ENCODE results near the gene MESD.
A peak's percentile ranks its signal among the peaks of the same experiment; 100 is the strongest.

Gene MESD

DNA sequence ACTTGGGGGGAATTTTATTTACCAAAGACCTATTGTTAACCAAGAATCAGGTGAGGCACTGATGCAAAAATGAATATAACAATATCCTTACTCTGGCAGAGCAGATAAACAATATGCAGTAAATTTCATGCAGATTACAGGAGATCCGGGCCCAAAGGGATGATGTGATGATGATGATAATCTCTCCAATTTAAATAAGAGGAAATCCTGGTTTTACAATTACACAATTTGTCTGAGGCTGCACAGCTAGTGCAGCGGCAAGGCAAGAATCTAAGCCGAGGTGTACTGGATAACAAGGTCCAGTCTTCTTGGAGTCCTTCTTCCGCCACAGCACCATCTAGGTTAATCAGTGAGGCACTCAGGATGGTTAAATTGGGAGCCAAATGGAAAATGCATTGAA, 2.4 kb upstream of the MESD start:
- no peak for DNase-seq (ENCODE audit: low read depth in 2 of 2, low spot score in 1 of 2)

GRCh38 chr15:80991421-80991820, 1.8 kb upstream of the MESD start:
- DNase-seq (ENCODE audit: low read depth in 2 of 2, low spot score in 1 of 2) = no peak

DNA sequence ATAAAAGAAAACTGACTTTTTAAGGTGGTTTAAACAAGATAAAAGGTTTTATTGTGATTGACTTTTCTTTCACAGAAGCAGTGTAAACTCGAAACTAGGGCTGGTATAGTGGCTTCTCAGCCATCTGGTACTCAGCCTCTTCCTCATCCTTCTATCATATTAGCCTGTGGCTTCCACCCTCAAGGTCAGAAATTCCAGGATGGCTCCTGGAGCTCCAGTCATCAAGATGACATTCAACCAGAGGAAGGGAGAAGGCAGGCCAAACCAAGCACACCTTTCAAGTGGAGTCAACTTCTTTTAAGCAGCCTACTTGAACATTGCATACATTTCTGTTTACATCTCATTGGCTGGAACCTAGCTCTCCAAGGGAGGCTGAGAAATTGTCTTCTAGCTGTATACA, 1.3 kb upstream of the MESD start:
- DNase-seq (ENCODE audit: low read depth in 2 of 2, low spot score in 1 of 2) = no peak

DNA sequence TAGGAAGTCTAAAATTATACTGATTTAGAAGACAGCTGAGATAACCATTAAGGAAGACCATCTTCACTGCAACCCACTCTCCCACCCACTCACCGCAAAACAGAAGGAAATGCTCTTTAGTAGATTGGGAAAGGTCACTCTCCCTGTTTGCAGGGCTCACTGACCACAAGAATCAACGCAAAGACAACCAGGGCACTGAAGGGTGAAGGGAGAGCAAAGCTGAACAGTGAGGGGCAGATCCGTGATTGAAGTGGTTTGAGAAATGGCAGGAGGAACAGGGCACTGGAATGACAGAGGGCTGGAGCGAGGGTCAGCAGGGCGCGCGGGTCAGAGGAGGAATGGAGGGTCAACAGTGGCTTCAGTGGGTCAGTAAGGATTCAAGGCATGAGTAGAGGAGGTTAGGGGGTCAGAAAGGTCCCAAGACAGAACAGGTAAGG, 520 bp downstream of the MESD start:
- DNase-seq (ENCODE audit: low read depth in 2 of 2, low spot score in 1 of 2) = no peak

- no peak for DNase-seq (ENCODE audit: low read depth in 2 of 2, low spot score in 1 of 2)
Measured at GRCh38 chr15:80988148-80988796, 1.3 kb downstream of the MESD start.

DNA sequence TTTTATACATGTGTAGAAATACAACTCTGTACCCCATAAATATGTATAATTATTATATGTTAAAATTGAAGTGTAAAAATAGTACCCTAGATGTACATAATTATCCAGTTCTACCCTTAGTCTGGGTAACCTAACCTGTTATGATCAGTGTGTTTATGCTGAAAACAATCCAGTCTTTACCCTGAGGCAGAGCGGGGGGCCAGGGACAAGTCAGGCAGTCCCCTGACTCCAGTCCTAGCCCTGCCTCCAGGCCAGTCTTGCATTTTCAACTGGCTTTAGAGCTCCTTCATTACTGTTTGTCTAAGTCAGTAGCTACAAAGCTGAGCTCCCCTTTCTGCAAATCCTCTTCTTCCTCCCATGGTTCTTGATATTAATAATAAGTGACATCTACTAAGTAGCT, 3.1 kb downstream of the MESD start:
- no peak for DNase-seq (ENCODE audit: low read depth in 2 of 2, low spot score in 1 of 2)

- no peak for DNase-seq (ENCODE audit: low read depth in 2 of 2, low spot score in 1 of 2)
Measured at GRCh38 chr15:80985981-80986380, 3.6 kb downstream of the MESD start.

GRCh38 chr15:80984856-80985255, 4.8 kb downstream of the MESD start:
- DNase-seq (ENCODE audit: low read depth in 2 of 2, low spot score in 1 of 2) = no peak

- no peak for DNase-seq (ENCODE audit: low read depth in 2 of 2, low spot score in 1 of 2)
Measured at GRCh38 chr15:80982839-80983238, 6.8 kb downstream of the MESD start.

DNA sequence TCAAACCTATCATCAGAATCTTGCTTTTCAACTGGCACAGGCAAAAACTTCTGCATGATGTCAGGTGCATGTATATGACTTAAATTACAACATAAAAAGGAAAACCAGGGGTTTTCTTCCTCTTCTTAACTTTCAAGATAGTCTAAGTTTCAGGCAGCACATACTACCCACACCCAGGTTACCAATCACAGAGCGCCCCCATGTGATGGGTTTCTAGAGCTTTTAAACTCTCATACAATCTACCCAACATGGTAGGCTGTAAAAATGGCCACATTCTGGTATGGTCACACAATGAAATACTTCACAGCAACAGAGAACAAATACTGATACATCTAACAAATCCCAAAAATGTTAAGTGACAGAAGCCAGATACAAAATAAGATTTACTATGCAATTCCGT, 7.4 kb downstream of the MESD start:
- DNase-seq (ENCODE audit: low read depth in 2 of 2, low spot score in 1 of 2) = no peak

- DNase-seq (ENCODE audit: low read depth in 2 of 2, low spot score in 1 of 2) = no peak
Measured at GRCh38 chr15:80979538-80980200, 9.9 kb downstream of the MESD start.

GRCh38 chr15:80978685-80979329, 10.8 kb downstream of the MESD start:
- DNase-seq (ENCODE audit: low read depth in 2 of 2, low spot score in 1 of 2) = no peak

- no peak for DNase-seq (ENCODE audit: low read depth in 2 of 2, low spot score in 1 of 2)
Measured at GRCh38 chr15:80977627-80978036, 12.0 kb downstream of the MESD start.

GRCh38 chr15:80976851-80977250, 12.8 kb downstream of the MESD start:
- DNase-seq (ENCODE audit: low read depth in 2 of 2, low spot score in 1 of 2) = no peak

- no peak for DNase-seq (ENCODE audit: low read depth in 2 of 2, low spot score in 1 of 2)
Measured at GRCh38 chr15:80974914-80975313, 14.7 kb downstream of the MESD start.

DNA sequence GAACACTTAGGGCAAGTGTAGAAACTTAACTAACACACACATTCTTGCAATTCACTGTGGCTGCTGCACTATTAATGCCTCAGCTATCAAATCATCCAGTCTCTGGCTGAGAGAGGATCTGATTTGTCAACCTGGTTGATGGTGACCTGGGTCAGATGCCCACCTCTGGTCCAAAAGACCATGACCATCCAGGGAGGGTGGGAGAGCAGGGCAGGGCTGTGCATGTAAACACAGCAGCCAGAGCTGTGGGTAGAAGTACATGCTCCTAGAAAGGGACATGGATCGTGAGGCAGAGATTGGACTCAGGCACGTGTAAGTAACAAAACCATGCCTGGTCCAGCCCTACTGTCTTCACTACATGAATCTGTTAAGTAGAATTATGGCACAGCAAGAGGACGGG, 17.3 kb downstream of the MESD start:
- no peak for DNase-seq (ENCODE audit: low read depth in 2 of 2, low spot score in 1 of 2)

GRCh38 chr15:80971143-80971542, 18.5 kb downstream of the MESD start:
- DNase-seq (ENCODE audit: low read depth in 2 of 2, low spot score in 1 of 2) = no peak

DNA sequence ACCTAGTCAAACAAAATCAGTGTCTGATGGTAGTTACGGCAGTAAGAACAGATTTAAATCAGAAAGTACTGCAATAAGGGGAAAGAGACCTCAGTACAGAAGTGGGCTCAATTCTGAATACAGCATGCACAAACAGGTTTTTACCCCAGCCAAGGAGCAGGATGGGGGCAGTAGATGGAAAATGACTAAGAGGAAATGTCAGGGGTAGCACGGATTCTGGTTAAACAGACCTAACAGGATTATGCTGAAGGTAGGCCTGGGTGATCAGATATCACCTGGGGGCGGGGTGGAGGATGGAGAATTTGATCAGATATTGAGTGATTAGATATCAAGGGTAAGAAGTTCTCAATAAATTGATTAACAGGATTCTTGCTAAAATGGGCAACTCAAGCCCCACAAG, 19.0 kb downstream of the MESD start:
- DNase-seq (ENCODE audit: low read depth in 2 of 2, low spot score in 1 of 2) = no peak

DNA sequence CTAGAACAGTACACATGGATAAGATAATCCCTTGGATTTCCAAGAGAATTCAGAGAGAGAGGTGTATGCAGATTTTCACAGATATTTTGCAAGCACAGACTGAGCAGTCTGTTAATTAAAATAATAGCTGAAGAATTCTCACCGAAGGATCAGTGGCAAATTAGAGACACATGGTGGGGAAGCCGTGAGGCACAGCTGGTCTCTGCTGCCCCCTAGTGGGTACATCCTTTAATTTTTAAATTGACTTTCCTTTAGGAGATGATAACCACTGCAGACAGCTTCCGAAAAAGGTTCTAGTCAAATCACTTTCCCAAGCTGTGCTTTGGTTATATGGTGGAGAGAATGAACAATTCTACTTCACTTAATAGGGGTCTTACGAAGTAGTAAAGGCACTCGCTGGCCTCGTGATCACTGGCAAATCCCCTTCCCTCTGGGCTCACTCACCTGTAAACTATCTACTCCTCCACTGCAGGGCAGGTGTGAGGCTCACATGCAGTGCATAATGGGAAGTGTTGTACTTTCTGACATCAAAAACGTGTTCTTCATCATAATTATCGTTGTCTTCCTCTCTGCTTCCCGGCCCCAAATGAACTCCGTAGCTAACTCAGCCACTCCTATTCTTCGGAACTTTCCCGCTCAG, 19.5 kb downstream of the MESD start:
- peak; percentile 31 to 40 for DNase-seq (ENCODE audit: low read depth in 2 of 2, low spot score in 1 of 2)

DNA sequence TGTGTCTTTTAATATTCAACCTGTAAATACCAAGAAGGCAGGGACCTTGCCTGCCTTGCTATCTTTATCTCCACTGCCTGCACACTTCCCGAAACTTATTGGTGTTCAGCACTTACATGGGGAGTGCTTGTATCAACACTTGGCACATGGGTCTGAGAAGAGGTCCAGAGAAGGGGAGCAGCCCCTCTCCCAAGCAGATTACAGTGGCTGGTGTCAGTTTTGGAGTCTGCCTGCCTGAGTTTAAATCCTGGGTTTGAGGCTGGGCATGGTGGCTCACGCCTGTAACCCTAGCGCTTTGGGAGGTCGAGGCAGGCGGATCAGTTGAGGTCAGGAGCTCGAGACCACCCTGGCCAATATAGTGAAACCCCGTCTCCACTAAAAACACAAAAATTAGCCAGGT, 20.3 kb downstream of the MESD start:
- no peak for DNase-seq (ENCODE audit: low read depth in 2 of 2, low spot score in 1 of 2)

GRCh38 chr15:80967991-80968510, 21.6 kb downstream of the MESD start:
- DNase-seq (ENCODE audit: low read depth in 2 of 2, low spot score in 1 of 2) = no peak

- DNase-seq (ENCODE audit: low read depth in 2 of 2, low spot score in 1 of 2) = no peak
Measured at GRCh38 chr15:80967451-80967850, 22.2 kb downstream of the MESD start.

Data from stimulated activated CD8-positive, alpha-beta memory T cell treated with anti-CD3 and anti-CD28 coated beads, Interleukin-4, amount 100 ng/mL, for 1 hour (primary cell).